Urothelium cell line (cell line): ENCODE results near the gene TAF15.

Experiments used
- DNase-seq: peaks from one replicate; pipeline ENCODE4 v3.0.0; 2011; ENCODE audit warnings: low spot score, mixed read lengths
- FAIRE-seq: peaks from 2 replicates; lab custom pipeline; 2011; peaks lifted over from hg19 to GRCh38; lab: Jason Lieb, UNC

Gene TAF15

DNA sequence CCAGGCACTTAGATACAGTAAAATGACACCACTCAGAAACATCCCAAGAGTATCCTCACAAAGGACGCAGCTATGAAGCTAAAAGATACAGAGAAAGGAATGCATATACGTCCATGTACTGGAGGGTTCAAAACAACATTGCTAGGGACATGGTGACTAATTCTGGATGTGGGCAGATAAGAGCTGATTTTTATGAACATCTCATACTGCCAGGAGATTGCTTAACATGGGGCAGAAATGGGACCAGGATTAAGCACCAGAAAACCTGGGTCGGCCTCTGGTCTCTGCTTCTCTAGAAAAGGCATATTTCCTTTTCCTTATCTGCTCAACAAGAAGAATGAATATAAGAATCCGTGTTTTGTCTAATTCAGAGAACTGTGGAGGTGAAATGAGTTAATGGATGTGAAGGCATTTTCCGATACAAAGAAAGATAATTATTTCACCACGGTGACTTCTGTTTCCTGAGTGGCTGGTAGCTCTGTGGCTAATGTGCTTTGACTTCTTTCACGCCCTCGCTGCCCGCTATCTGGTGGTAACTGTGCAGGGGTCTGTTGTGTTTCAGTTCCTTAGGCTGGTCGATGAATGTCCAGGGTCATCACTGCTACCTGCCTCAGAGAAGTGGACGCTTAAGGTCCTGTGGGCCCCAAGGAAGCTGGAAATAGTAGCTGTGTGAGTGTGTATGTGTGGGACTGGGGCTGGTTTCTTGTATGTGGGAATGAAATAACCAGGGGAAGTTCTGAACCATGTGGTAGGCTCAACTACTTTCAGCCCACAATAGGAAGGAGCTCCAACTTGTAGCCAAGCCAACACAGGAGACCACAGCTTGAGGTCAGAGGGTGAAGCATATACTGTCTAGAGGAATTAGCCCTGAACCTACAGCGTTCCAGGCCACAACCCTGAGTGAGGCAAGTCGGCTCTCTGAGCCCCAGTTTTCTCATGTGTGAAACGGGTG lies 86.6 kb downstream of the TAF15 start:
- FAIRE-seq, result no peak
- no peak for DNase-seq
